ENCODE data around the gene CAMTA1.
A peak's percentile ranks its signal among the peaks of the same experiment; 100 is the strongest.

Gene CAMTA1

DNA sequence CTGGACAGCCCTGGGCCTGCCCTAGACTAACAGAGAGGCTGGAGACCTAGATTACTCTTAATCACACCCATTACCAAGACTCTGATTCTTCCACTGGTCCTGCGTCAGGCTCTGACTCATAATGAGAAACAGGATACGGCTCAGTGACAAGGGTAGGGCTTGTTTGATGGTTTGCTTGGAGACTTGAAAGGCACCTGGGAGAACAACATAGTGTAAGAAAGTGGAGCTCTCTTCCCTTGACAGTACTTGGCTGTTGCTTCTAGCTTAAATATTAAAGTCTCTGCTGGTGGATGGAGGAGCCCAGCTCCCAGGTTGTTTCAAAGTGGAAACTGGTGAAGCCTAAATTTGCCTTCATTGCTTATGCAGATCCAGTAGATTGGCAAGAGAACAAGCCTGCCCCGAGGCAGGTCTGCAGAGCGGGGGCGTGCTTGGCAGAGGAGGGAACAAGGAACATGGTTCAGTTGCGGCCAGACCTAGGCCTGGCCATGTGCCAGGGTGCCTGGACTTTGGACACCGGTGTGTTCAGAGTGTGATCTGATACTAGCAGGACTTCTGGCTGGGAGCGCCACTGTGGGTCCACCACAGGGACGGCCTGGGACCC is 480.6 kb downstream of the CAMTA1 start:
- peak overlapping the region; percentile 80 for H3K27ac ChIP-seq (ENCODE audit: poor library complexity, severe bottlenecking)

DNA sequence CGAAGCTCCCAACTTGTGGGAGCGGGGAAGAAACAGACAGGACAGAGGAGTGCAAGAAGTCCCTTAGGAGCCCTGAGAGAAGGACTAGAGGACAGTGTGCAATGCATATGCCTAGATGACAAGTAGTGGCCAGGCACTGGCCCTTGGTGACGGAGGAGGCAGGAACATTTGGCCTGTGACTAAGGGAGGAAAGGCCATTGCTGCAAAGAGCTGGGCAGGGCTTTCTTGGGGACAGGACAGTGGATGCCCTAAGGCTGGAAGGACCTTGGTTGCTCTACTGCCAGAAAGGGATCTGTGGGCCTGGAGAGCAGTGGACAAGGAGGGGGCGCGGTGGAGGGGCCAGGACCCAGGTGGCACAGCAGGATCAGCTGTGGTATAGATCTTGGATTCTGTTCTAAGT is 481.3 kb downstream of the CAMTA1 start:
- Histone ChIP-seq H3K4me3 (ENCODE audit: severe bottlenecking) (no peak overlapping the region), H3K4me1 (ENCODE audit: insufficient read depth, poor library complexity, severe bottlenecking) (peaks cover 37% of the 10 kb centered on the region), H3K27me3 (ENCODE audit: insufficient read depth, poor library complexity, severe bottlenecking) (no peaks in the 10 kb centered on the region), H3K9me3 (ENCODE audit: severe bottlenecking) (peaks cover 4% of the 10 kb centered on the region), H3K27ac (ENCODE audit: poor library complexity, severe bottlenecking) (peak overlapping the region; percentile 80), H3K36me3 (ENCODE audit: low read depth) (no peaks in the 10 kb centered on the region)
- DNase-seq (ENCODE audit: low spot score) = no peak
- TF ChIP-seq, protein P1, sequence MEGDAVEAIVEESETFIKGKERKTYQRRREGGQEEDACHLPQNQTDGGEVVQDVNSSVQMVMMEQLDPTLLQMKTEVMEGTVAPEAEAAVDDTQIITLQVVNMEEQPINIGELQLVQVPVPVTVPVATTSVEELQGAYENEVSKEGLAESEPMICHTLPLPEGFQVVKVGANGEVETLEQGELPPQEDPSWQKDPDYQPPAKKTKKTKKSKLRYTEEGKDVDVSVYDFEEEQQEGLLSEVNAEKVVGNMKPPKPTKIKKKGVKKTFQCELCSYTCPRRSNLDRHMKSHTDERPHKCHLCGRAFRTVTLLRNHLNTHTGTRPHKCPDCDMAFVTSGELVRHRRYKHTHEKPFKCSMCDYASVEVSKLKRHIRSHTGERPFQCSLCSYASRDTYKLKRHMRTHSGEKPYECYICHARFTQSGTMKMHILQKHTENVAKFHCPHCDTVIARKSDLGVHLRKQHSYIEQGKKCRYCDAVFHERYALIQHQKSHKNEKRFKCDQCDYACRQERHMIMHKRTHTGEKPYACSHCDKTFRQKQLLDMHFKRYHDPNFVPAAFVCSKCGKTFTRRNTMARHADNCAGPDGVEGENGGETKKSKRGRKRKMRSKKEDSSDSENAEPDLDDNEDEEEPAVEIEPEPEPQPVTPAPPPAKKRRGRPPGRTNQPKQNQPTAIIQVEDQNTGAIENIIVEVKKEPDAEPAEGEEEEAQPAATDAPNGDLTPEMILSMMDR (IDR thresholded peaks at IDR 0.05; ENCODE audit: poor library complexity, severe bottlenecking) = no peak
- no peak for ATAC-seq (ENCODE audit: low read depth)

More for the DNA sequence above, 480.6 kb downstream of the CAMTA1 start:
- peaks cover 4% of the 10 kb centered on the region for H3K9me3 ChIP-seq (ENCODE audit: severe bottlenecking)
- H3K4me3 ChIP-seq (ENCODE audit: severe bottlenecking) = no peak overlapping the region
- H3K4me1 ChIP-seq (ENCODE audit: insufficient read depth, poor library complexity, severe bottlenecking) = peaks cover 37% of the 10 kb centered on the region
- no peaks in the 10 kb centered on the region for H3K36me3 ChIP-seq (ENCODE audit: low read depth)
- peak; percentile 97 for ATAC-seq (ENCODE audit: low read depth)
- H3K27me3 ChIP-seq (ENCODE audit: insufficient read depth, poor library complexity, severe bottlenecking) = no peaks in the 10 kb centered on the region
- DNase-seq (ENCODE audit: low spot score) = peak; percentile 81
- TF ChIP-seq, protein P1 (IDR thresholded peaks at IDR 0.05; ENCODE audit: poor library complexity, severe bottlenecking) = no peak

- Histone ChIP-seq H3K27ac (ENCODE audit: poor library complexity, severe bottlenecking) (no peak overlapping the region), H3K4me1 (ENCODE audit: insufficient read depth, poor library complexity, severe bottlenecking) (peaks cover 37% of the 10 kb centered on the region), H3K9me3 (ENCODE audit: severe bottlenecking) (peaks cover 4% of the 10 kb centered on the region), H3K4me3 (ENCODE audit: severe bottlenecking) (no peak overlapping the region), H3K27me3 (ENCODE audit: insufficient read depth, poor library complexity, severe bottlenecking) (no peaks in the 10 kb centered on the region), H3K36me3 (ENCODE audit: low read depth) (no peaks in the 10 kb centered on the region)
- no peak for ATAC-seq (ENCODE audit: low read depth)
- TF ChIP-seq, protein P1 (IDR thresholded peaks at IDR 0.05; ENCODE audit: poor library complexity, severe bottlenecking) = no peak
- no peak for DNase-seq (ENCODE audit: low spot score)
Observed at GRCh38 chr1:7267493-7267892, 482.2 kb downstream of the CAMTA1 start.

- TF ChIP-seq, protein P1 (IDR thresholded peaks at IDR 0.05; ENCODE audit: poor library complexity, severe bottlenecking) = no peak
- Histone ChIP-seq H3K4me3 (ENCODE audit: severe bottlenecking) (no peak overlapping the region), H3K36me3 (ENCODE audit: low read depth) (no peaks in the 10 kb centered on the region), H3K4me1 (ENCODE audit: insufficient read depth, poor library complexity, severe bottlenecking) (peaks cover 28% of the 10 kb centered on the region), H3K9me3 (ENCODE audit: severe bottlenecking) (peaks cover 4% of the 10 kb centered on the region), H3K27me3 (ENCODE audit: insufficient read depth, poor library complexity, severe bottlenecking) (no peaks in the 10 kb centered on the region), H3K27ac (ENCODE audit: poor library complexity, severe bottlenecking) (no peak overlapping the region)
- no peak for ATAC-seq (ENCODE audit: low read depth)
- no peak for DNase-seq (ENCODE audit: low spot score)
Observed at GRCh38 chr1:7268983-7269382, 483.7 kb downstream of the CAMTA1 start.

GRCh38 chr1:7269525-7269924 is 484.3 kb downstream of the CAMTA1 start:
- H3K4me1 ChIP-seq (ENCODE audit: insufficient read depth, poor library complexity, severe bottlenecking) = peaks cover 23% of the 10 kb centered on the region
- TF ChIP-seq, protein P1 (IDR thresholded peaks at IDR 0.05; ENCODE audit: poor library complexity, severe bottlenecking) = no peak
- no peak overlapping the region for H3K27ac ChIP-seq (ENCODE audit: poor library complexity, severe bottlenecking)
- DNase-seq (ENCODE audit: low spot score) (no peak), ATAC-seq (ENCODE audit: low read depth) (no peak)
- H3K9me3 ChIP-seq (ENCODE audit: severe bottlenecking) = peaks cover 4% of the 10 kb centered on the region
- H3K36me3 ChIP-seq (ENCODE audit: low read depth) = no peaks in the 10 kb centered on the region
- H3K27me3 ChIP-seq (ENCODE audit: insufficient read depth, poor library complexity, severe bottlenecking) = no peaks in the 10 kb centered on the region
- no peak overlapping the region for H3K4me3 ChIP-seq (ENCODE audit: severe bottlenecking)

Measured in RWPE2 (cell line).